ENCODE results near the gene FKBP6.

DNA sequence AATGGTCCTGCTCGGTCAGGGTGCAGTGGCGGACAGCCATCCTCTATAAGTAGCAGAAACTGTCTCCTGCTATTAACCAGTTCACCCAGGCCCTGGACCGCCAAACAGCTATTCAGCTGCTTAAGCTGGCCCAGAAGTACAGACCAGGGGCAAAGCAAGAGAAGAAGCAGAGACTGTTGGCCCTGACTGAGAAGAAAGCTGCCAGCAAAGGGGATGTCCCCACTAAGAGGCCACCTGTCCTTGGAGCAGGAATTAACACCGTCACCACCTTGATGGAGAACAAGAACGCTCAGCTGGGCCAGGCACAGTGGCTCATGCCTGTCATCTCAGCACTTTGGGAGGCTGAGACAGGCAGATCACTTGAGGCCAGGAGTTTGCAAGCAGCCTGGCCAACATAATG is 13.7 kb upstream of the FKBP6 start:
- TF ChIP-seq HDGF (IDR thresholded peaks at IDR 0.05; ENCODE audit: borderline replicate concordance) (no peak), ELF4 (IDR thresholded peaks at IDR 0.05) (no peak), NFRKB (IDR thresholded peaks at IDR 0.05) (no peak), L3MBTL2 (conservative IDR thresholded peaks at IDR 0.05) (no peak), SP1 (IDR thresholded peaks at IDR 0.05) (no peak), FOXK2 (IDR thresholded peaks at IDR 0.05) (no peak), BHLHE40 (IDR thresholded peaks at IDR 0.05; ENCODE audit: borderline replicate concordance) (no peak), ARNT (IDR thresholded peaks at IDR 0.05) (no peak), FOXM1 (IDR thresholded peaks at IDR 0.05; ENCODE audit: borderline replicate concordance) (no peak), SUZ12 (IDR thresholded peaks at IDR 0.05) (no peak), FOXA1 (IDR thresholded peaks at IDR 0.05) (no peak), CTBP1 (IDR thresholded peaks at IDR 0.05; ENCODE audit: borderline replicate concordance) (no peak)
- TF ChIP-seq, protein P1, sequence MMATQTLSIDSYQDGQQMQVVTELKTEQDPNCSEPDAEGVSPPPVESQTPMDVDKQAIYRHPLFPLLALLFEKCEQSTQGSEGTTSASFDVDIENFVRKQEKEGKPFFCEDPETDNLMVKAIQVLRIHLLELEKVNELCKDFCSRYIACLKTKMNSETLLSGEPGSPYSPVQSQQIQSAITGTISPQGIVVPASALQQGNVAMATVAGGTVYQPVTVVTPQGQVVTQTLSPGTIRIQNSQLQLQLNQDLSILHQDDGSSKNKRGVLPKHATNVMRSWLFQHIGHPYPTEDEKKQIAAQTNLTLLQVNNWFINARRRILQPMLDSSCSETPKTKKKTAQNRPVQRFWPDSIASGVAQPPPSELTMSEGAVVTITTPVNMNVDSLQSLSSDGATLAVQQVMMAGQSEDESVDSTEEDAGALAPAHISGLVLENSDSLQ (IDR thresholded peaks at IDR 0.05): no peak

All from HEK293T (cell line).